K562 (cell line): ENCODE results near the gene IL31RA. TPM values are rescaled to one million over a fixed set of nuclear protein-coding genes. Genes with fewer than 3 reads are reported as not detected.

Experiments used
- ATAC-seq: fragments of 200-7000 bp; cut with Tn5 transposase; 3 replicates; pipeline ENCODE4 v1.9.1; 2020; ENCODE audit warnings: moderate library complexity
- BruUV-seq: library from RNA; stranded (reverse); fragments of 400-500 nt; replicated peaks from 2 replicates; lab custom pipeline; 2021; lab: Mats Ljungman, UMichigan
- CTCF ChIA-PET: fragments of 300-600 bp; formaldehyde crosslinking; extraction: SDS; loops from one replicate; lab custom pipeline; 2021; ENCODE audit warnings: low intra/inter-chr PET ratio; lab: Yijun Ruan, JAX
- POLR2A ChIA-PET: fragments of 300-600, 350-650 bp; sonication (Branson Sonifier 250); formaldehyde crosslinking; extraction: SDS; loops from one replicate; lab custom pipeline; 2021; ENCODE audit warnings: antibody characterized with exemption, inconsistent platforms; lab: Yijun Ruan, JAX
- DNase-seq, 4 experiments: peaks; one replicate each; pipeline versions ENCODE4 v3.0.0 to v3.0.0-alpha.2; 2011 to 2018; ENCODE audit warnings: low spot score in 3 of 4, mixed read lengths in 3 of 4; ENCODE audit errors: extremely low read depth in 1 of 4
- FAIRE-seq: peaks from 2 replicates; lab custom pipeline; 2011; peaks lifted over from hg19 to GRCh38; lab: Jason Lieb, UNC
- H2AFZ ChIP-seq: 2 replicates; pipeline ENCODE4 v1.6.0; 2011; ENCODE audit warnings: low read depth, low read length, control low read depth, inconsistent platforms
- H3K27ac ChIP-seq: fragments of 200-600 bp; 3 replicates; pipeline ENCODE4 v1.8.0; 2011; ENCODE audit warnings: low read depth, mild to moderate bottlenecking, control low read depth, inconsistent platforms, low read length, moderate library complexity, mixed read lengths; ENCODE audit errors: extremely low read depth
- H3K27me3 ChIP-seq, 2 experiments: fragments of 300-600 bp in 1 of 2; 2 replicates in 1 of 2; 3 replicates in 1 of 2; pipeline versions ENCODE4 v1.6.0 to v1.8.0; 2011; ENCODE audit warnings: inconsistent platforms in 2 of 2, low read length in 2 of 2, mild to moderate bottlenecking in 1 of 2, mixed read lengths in 1 of 2, moderate library complexity in 1 of 2; ENCODE audit not compliant: control insufficient read depth in 2 of 2, insufficient read depth in 2 of 2
- H3K36me3 ChIP-seq: fragments of 300-600 bp; 3 replicates; pipeline ENCODE4 v1.8.0; 2011; ENCODE audit warnings: mild to moderate bottlenecking, low read length, inconsistent platforms; ENCODE audit not compliant: control insufficient read depth, insufficient read depth
- H3K4me1 ChIP-seq, 2 experiments: fragments of 200-600 bp in 1 of 2; replicated peaks in 1 of 2; 2 replicates in 1 of 2; 3 replicates in 1 of 2; pipeline versions ENCODE4 v1.5.1 to v1.8.0; 2011; ENCODE audit warnings: inconsistent platforms in 2 of 2, low read length in 2 of 2, mild to moderate bottlenecking in 1 of 2, mixed read lengths in 1 of 2, moderate library complexity in 1 of 2; ENCODE audit not compliant: control insufficient read depth in 2 of 2, insufficient read depth in 2 of 2
- H3K4me2 ChIP-seq: 2 replicates; pipeline ENCODE4 v1.6.1; 2011; ENCODE audit warnings: low read length, control low read depth, inconsistent platforms, mixed read lengths; ENCODE audit not compliant: insufficient read depth
- H3K4me3 ChIP-seq: fragments of 200-600 bp; sonication (generic), shearing (Covaris generic); 2 replicates; pipeline ENCODE4 v1.5.1; 2016; ENCODE audit warnings: control low read depth, inconsistent platforms
- H3K79me2 ChIP-seq: fragments of 200-600 bp; 3 replicates; pipeline ENCODE4 v1.8.0; 2011; ENCODE audit warnings: low read length, inconsistent platforms; ENCODE audit not compliant: control insufficient read depth, insufficient read depth
- H3K9ac ChIP-seq, 2 experiments: 2 replicates each; pipeline versions ENCODE4 v1.6.0 to v1.6.1; 2011; ENCODE audit warnings: low read depth in 2 of 2, low read length in 2 of 2, control low read depth in 1 of 2, inconsistent platforms in 1 of 2, mild to moderate bottlenecking in 1 of 2, mixed read lengths in 1 of 2; ENCODE audit not compliant: insufficient read depth in 1 of 2
- H3K9me1 ChIP-seq: one replicate; pipeline ENCODE4 v1.6.0; 2011; ENCODE audit warnings: inconsistent platforms, mild to moderate bottlenecking, low read length, moderate library complexity; ENCODE audit not compliant: control insufficient read depth, insufficient read depth
- H3K9me3 ChIP-seq: replicated peaks from 2 replicates; pipeline ENCODE4 v1.5.1; 2011; ENCODE audit warnings: low read depth, low read length, inconsistent platforms; ENCODE audit not compliant: control insufficient read depth, insufficient read depth
- H4K20me1 ChIP-seq: replicated peaks from 2 replicates; pipeline ENCODE4 v1.6.1; 2011; ENCODE audit warnings: low read length, inconsistent platforms, mixed read lengths; ENCODE audit not compliant: control insufficient read depth, insufficient read depth
- CBX2 ChIP-seq: fragments of 200-600 bp; sonication (generic); IDR thresholded peaks from one replicate; pipeline ENCODE4 v1.6.1; 2012; ENCODE audit warnings: mild to moderate bottlenecking, low read length, inconsistent platforms; ENCODE audit not compliant: insufficient read depth, poor library complexity, severe bottlenecking
- EGR1 ChIP-seq: fragments of 450-650 bp; conservative IDR thresholded peaks from 2 replicates; pipeline ENCODE4 v1.6.1; 2017; ENCODE audit warnings: mild to moderate bottlenecking
- IRF2 ChIP-seq: sonication (generic); formaldehyde crosslinking; IDR thresholded peaks from 2 replicates; pipeline ENCODE4 v1.8.1; 2022; ENCODE audit warnings: mild to moderate bottlenecking, missing genetic modification reagents
- RNF2 ChIP-seq: sonication (generic); IDR thresholded peaks from 2 replicates; pipeline ENCODE4 v1.6.1; 2016
- TAF1 ChIP-seq: IDR thresholded peaks from 2 replicates; pipeline ENCODE4 v1.6.1; 2011; ENCODE audit warnings: mild to moderate bottlenecking, low read length, moderate library complexity; ENCODE audit not compliant: insufficient read depth, control insufficient read depth, severe bottlenecking; ENCODE audit errors: extremely low read depth
- ZEB2 ChIP-seq: fragments of 450-650 bp; IDR thresholded peaks from 2 replicates; pipeline ENCODE4 v1.6.1; 2016
- ZNF408 ChIP-seq: fragments of 250-450 bp; sonication (Bioruptor Pico); IDR thresholded peaks from 2 replicates; pipeline ENCODE4 v1.4.0; 2020; ENCODE audit warnings: low read depth, mild to moderate bottlenecking, moderate library complexity
- ZSCAN32 ChIP-seq: fragments of 450-650 bp; formaldehyde crosslinking; IDR thresholded peaks from 2 replicates; pipeline ENCODE4 v1.4.0; 2020; ENCODE audit warnings: mild to moderate bottlenecking, moderate library complexity
- ZZZ3 ChIP-seq: fragments of 450-650 bp; IDR thresholded peaks from 2 replicates; pipeline ENCODE4 v1.6.1; 2016; ENCODE audit warnings: antibody characterized with exemption, mild to moderate bottlenecking, moderate library complexity
- WGBS: fragments of 100-300 bp; shearing (Covaris generic); methylation state at CpG from one replicate; pipeline ENCODE4 v1.1.6; 2016; ENCODE audit warnings: low coverage, mixed read lengths; ENCODE audit not compliant: insufficient coverage; ENCODE audit errors: missing lambda C conversion rate; 5-methylcytosine and 5-hydroxymethylcytosine counted together
- in situ Hi-C: fragments of 300-500 bp; cut with MboI; formaldehyde crosslinking; loops from 4 replicates; pipeline ENCODE4 v1.15.0; 2018; ENCODE audit warnings: inconsistent platforms, mixed read lengths
- intact Hi-C: fragments of 100-400 bp; cut with micrococcal nuclease; formaldehyde crosslinking; loops from 2 replicates; pipeline ENCODE4 v1.14.2; 2022
- polyA plus RNA-seq, 8 experiments: library from polyadenylated mRNA; depleted of rRNA in 4 of 8; stranded (reverse) in 5 of 8; unstranded in 3 of 8; fragments of >200 nt; fragmentation: Nextera tagmentation in 2 of 8; fragmentation: Illumina TruSeq in 1 of 8; extraction: Ambion mirVana in 2 of 8; extraction: Trizol in 1 of 8; gene quantifications; 2 replicates each; pipeline versions ENCODE4 v1.2.1 to v1.2.3, GENCODE V29; 2011 to 2014; ENCODE audit warnings: inconsistent platforms in 1 of 8, missing spikeins in 1 of 8
- total RNA-seq, 7 experiments: library from RNA; depleted of rRNA in 6 of 7; stranded (reverse); fragments of >200 nt in 6 of 7; fragmentation: Illumina TruSeq in 2 of 7; extraction: Trizol in 2 of 7; gene quantifications; 2 replicates each; pipeline versions ENCODE4 v1.2.1 to v1.2.3, GENCODE V29; 2011 to 2021; ENCODE audit warnings: low replicate concordance in 1 of 7
- TF ChIP-seq, protein P1 (sequence below): fragments of 250-450 bp; sonication (Bioruptor Pico); IDR thresholded peaks from 2 replicates; pipeline ENCODE4 v1.4.0; 2020; ENCODE audit warnings: mild to moderate bottlenecking, moderate library complexity
- TF ChIP-seq, protein P2 (sequence below): fragments of 200-400 bp; formaldehyde crosslinking; IDR thresholded peaks from 2 replicates; pipeline ENCODE4 v1.6.1; 2017; ENCODE audit warnings: mild to moderate bottlenecking, low read depth, low read length, moderate library complexity

The IL31RA gene
- total and polyA plus RNA-seq, 9 of the 15 experiments (the other 6 are each of a cell fraction or from before 2014, with no cell fraction given), result not detected

DNA sequence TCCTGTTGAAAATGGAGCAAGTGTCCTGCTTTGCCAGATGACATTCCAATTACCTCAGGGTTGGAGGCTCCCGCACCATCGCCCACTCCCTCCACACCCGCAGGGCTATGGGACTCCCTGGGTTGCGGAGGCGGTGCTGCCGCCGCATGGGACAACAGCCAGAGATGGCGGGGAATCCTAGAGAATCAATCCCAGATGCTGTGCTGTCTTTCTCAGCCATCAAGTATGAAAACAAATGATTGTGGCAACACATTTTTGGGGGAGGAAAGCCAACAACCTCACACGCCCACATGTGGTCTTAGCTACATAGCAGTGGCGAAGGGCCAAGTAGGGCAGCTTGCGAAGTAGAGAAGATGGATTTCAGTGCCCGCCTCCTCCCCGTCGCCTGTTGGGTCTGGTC, 46.7 kb downstream of the IL31RA start:
- WGBS, result 2% methylated on average over 9 of the region's 14 CpGs
- no peak overlapping the region for H3K4me2 ChIP-seq
- peak; percentile 47 for TF ChIP-seq EGR1
- TF ChIP-seq IRF2 (CRISPR knock-in tag), result no peak
- no peak for TF ChIP-seq TAF1
- no peak overlapping the region for H3K4me3 ChIP-seq
- H3K27me3 ChIP-seq, result peaks cover 12 to 14% of the 10 kb centered on the region in 2 experiments
- FAIRE-seq (no peak), ATAC-seq (no peak), DNase-seq (no peak)
- intact Hi-C loops (no loop called here), in situ Hi-C loops (no loop called here)
- H3K27ac ChIP-seq, result no peak overlapping the region
- ChIA-PET CTCF (no interaction called here), POLR2A (interaction anchor here (0.8 kb wide), 1 partner anchor 206 kb away, joined by 3 read pairs; no protein-coding TSS in a partner anchor)
- no peaks in the 10 kb centered on the region for H3K36me3 ChIP-seq
- H3K9me1 ChIP-seq, result no peaks in the 10 kb centered on the region
- H3K79me2 ChIP-seq, result no peaks in the 10 kb centered on the region
- no peak overlapping the region for H3K9ac ChIP-seq
- H3K4me1 ChIP-seq, result no peaks in the 10 kb centered on the region
- no TSS peak for BruUV-seq
- no peak overlapping the region for H2AFZ ChIP-seq
- no peaks in the 10 kb centered on the region for H4K20me1 ChIP-seq
- H3K9me3 ChIP-seq, result no peaks in the 10 kb centered on the region

DNA sequence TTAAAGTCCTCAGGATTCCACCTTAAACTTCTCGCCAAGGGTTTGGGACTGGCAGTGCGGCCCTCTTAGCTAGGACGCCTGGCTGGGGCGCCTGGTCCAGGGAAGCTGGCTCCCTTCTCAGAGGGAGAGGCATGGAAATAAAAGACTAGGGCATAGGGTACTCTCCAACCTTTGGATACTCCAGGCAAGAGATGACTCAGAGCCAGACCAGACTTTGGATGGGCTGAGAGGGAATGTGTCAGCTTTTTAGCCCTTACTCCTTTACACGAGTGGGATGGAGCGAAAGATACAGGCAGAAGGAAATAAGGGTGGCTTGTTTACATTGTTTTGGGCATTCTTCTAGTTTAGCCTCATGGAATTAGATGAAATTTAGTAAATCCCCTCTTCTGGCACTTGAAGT, 48.2 kb downstream of the IL31RA start:
- TF ChIP-seq ZNF408 (CRISPR knock-in tag), result no peak
- TF ChIP-seq CBX2, result no peak
- TF ChIP-seq ZEB2, result no peak
- TF ChIP-seq ZSCAN32, result no peak
- TF ChIP-seq ZZZ3, result no peak
- TF ChIP-seq, protein P1, sequence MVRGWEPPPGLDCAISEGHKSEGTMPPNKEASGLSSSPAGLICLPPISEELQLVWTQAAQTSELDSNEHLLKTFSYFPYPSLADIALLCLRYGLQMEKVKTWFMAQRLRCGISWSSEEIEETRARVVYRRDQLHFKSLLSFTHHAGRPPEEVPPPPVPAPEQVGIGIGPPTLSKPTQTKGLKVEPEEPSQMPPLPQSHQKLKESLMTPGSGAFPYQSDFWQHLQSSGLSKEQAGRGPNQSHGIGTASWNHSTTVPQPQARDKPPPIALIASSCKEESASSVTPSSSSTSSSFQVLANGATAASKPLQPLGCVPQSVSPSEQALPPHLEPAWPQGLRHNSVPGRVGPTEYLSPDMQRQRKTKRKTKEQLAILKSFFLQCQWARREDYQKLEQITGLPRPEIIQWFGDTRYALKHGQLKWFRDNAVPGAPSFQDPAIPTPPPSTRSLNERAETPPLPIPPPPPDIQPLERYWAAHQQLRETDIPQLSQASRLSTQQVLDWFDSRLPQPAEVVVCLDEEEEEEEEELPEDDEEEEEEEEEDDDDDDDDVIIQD, result no peak
- no peak for TF ChIP-seq RNF2
- TF ChIP-seq, protein P2, sequence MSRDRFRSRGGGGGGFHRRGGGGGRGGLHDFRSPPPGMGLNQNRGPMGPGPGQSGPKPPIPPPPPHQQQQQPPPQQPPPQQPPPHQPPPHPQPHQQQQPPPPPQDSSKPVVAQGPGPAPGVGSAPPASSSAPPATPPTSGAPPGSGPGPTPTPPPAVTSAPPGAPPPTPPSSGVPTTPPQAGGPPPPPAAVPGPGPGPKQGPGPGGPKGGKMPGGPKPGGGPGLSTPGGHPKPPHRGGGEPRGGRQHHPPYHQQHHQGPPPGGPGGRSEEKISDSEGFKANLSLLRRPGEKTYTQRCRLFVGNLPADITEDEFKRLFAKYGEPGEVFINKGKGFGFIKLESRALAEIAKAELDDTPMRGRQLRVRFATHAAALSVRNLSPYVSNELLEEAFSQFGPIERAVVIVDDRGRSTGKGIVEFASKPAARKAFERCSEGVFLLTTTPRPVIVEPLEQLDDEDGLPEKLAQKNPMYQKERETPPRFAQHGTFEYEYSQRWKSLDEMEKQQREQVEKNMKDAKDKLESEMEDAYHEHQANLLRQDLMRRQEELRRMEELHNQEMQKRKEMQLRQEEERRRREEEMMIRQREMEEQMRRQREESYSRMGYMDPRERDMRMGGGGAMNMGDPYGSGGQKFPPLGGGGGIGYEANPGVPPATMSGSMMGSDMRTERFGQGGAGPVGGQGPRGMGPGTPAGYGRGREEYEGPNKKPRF, result no peak
- DNase-seq (no peak), FAIRE-seq (no peak), ATAC-seq (no peak)
- no peaks in the 10 kb centered on the region for H3K36me3 ChIP-seq
- H3K4me3 ChIP-seq, result no peak overlapping the region
- intact Hi-C loops, result no loop called here
- no peak overlapping the region for H3K27ac ChIP-seq
- no TSS peak for BruUV-seq
- H3K9me1 ChIP-seq, result no peaks in the 10 kb centered on the region
- no peak overlapping the region for H3K9ac ChIP-seq
- H3K9me3 ChIP-seq, result no peaks in the 10 kb centered on the region
- ChIA-PET CTCF (no interaction called here), POLR2A (interaction anchor here (0.5 to 0.6 kb wide), 2 partner anchors 25 to 159 kb away, joined by 3 read pairs; no protein-coding TSS in a partner anchor)
- H3K4me1 ChIP-seq, result no peaks in the 10 kb centered on the region
- in situ Hi-C loops, result no loop called here
- H4K20me1 ChIP-seq, result no peaks in the 10 kb centered on the region
- 13% methylated on average over 6 of the region's 6 CpGs for WGBS
- no peak overlapping the region for H2AFZ ChIP-seq
- H3K4me2 ChIP-seq, result no peak overlapping the region
- H3K79me2 ChIP-seq, result no peaks in the 10 kb centered on the region
- peaks cover 15 to 25% of the 10 kb centered on the region in 2 experiments; a peak in 4 of 5 replicates for H3K27me3 ChIP-seq
